ENCODE measurements around the gene CD247.

Gene CD247

GRCh38 chr1:167435484-167435883 is 82.8 kb downstream of the CD247 start:
- TF ChIP-seq, protein P1, sequence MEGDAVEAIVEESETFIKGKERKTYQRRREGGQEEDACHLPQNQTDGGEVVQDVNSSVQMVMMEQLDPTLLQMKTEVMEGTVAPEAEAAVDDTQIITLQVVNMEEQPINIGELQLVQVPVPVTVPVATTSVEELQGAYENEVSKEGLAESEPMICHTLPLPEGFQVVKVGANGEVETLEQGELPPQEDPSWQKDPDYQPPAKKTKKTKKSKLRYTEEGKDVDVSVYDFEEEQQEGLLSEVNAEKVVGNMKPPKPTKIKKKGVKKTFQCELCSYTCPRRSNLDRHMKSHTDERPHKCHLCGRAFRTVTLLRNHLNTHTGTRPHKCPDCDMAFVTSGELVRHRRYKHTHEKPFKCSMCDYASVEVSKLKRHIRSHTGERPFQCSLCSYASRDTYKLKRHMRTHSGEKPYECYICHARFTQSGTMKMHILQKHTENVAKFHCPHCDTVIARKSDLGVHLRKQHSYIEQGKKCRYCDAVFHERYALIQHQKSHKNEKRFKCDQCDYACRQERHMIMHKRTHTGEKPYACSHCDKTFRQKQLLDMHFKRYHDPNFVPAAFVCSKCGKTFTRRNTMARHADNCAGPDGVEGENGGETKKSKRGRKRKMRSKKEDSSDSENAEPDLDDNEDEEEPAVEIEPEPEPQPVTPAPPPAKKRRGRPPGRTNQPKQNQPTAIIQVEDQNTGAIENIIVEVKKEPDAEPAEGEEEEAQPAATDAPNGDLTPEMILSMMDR (IDR thresholded peaks at IDR 0.05; ENCODE audit: insufficient read depth, low read depth, low read length, missing control alignments) = no peak

GRCh38 chr1:167434306-167434705 is 84.0 kb downstream of the CD247 start:
- no peak overlapping the region for H3K4me3 ChIP-seq (ENCODE audit: low read depth, low read length)
- no peak for DNase-seq (ENCODE audit: low read depth)
- TF ChIP-seq, protein P1 (IDR thresholded peaks at IDR 0.05; ENCODE audit: insufficient read depth, low read depth, low read length, missing control alignments) = no peak

More at GRCh38 chr1:167435484-167435883, 82.8 kb downstream of the CD247 start:
- no peak for DNase-seq (ENCODE audit: low read depth)
- no peak overlapping the region for H3K4me3 ChIP-seq (ENCODE audit: low read depth, low read length)

GRCh38 chr1:167433884-167434283 is 84.4 kb downstream of the CD247 start:
- DNase-seq (ENCODE audit: low read depth) = no peak
- TF ChIP-seq, protein P1 (IDR thresholded peaks at IDR 0.05; ENCODE audit: insufficient read depth, low read depth, low read length, missing control alignments) = no peak
- no peak overlapping the region for H3K4me3 ChIP-seq (ENCODE audit: low read depth, low read length)

DNA sequence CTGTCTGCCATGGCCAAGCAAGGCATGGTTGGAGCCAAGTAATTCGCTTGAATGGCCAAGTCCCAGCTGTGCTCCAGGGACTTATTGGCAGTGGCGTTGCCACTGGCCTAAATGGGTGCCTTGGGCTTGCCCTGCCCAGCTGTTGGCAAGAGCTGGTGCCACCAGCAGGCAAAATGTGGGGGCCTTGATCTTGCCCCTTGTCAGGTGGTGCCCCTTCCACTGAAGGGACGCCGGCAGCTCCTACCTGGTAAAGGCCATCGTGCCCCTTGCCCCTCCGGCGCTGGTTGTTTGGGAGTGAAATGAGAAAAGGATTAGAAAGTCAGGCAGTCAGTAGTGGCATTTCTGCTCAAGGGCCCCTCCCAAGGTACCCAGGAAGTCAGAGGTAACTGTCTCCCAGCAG is 85.5 kb downstream of the CD247 start:
- TF ChIP-seq, protein P1 (IDR thresholded peaks at IDR 0.05; ENCODE audit: insufficient read depth, low read depth, low read length, missing control alignments) = no peak
- DNase-seq (ENCODE audit: low read depth) = no peak
- no peak overlapping the region for H3K4me3 ChIP-seq (ENCODE audit: low read depth, low read length)

DNA sequence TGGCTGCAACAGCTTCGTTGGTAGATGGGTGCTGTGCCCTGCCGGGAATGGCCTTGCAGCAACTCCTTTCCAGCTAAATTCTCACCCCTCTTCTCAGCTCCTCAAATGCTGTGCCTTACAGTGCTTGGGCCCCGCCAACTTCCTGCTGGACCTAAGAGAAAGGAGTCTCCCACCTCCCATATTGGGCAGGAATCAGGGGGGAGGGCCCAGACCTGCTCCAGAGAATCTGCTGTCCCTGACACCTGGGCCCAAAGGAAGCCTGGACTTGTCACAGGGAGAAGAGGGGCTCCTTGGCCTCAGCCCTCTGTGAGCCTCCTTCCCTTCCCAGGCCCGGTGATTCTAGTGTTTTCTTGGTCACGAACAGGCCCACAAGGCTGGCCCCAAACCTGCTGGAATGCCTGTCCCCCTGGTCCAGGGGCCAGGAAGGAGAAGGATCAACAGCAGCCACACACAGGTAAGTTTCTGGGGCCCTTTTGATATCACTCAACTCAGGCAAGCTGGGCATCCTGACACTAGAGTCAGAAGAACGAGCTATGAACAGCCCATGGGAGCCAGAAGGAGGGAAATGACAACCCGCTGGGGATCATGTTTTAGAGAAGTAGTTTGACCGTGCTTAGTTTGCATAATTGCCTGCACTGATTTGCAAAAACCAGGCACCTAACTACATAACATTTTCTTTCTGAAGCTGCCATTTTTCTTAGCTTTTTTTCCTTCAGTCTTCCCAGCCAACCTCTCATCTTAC is 86.2 kb downstream of the CD247 start:
- no peak overlapping the region for H3K4me3 ChIP-seq (ENCODE audit: low read depth, low read length)
- TF ChIP-seq, protein P1 (IDR thresholded peaks at IDR 0.05; ENCODE audit: insufficient read depth, low read depth, low read length, missing control alignments) = no peak
- DNase-seq (ENCODE audit: low read depth) = no peak

- DNase-seq (ENCODE audit: low read depth) = peak; percentile 54
- no peak overlapping the region for H3K4me3 ChIP-seq (ENCODE audit: low read depth, low read length)
- TF ChIP-seq, protein P1 (IDR thresholded peaks at IDR 0.05; ENCODE audit: insufficient read depth, low read depth, low read length, missing control alignments) = no peak
Observed at GRCh38 chr1:167431261-167431908, 86.9 kb downstream of the CD247 start.
